Measurements from ENCODE around the gene RALGPS1. TPM values are rescaled to one million over a fixed set of nuclear protein-coding genes. Genes with fewer than 3 reads are reported as not detected.

Gene RALGPS1
- polyA plus RNA-seq, 1 of the 3 experiments (the other 2 are of a cell fraction), result 3.9 TPM

GRCh38 chr9:127224883-127225739 is 310.5 kb downstream of the RALGPS1 start:
- 3% methylated on average over 15 of the region's 106 CpGs for WGBS (ENCODE audit: low lambda C conversion rate)
- peak; percentile 72; the same call in 1 of the 2 replicates for TF ChIP-seq MXI1 (IDR thresholded peaks at IDR 0.05; ENCODE audit: low read depth, low read length)
- peak; percentile 77 for TF ChIP-seq PBX3 (IDR thresholded peaks at IDR 0.05)
- TF ChIP-seq NRF1 (IDR thresholded peaks at IDR 0.05; ENCODE audit: low read depth, low read length), result 0 out of 2 replicates have a peak, but pooled peaks have one; percentile 8
- TF ChIP-seq MAX (IDR thresholded peaks at IDR 0.05; ENCODE audit: low read depth), result peak; percentile 35; the same call in 1 of the 2 replicates
- no peak for TF ChIP-seq GABPA (IDR thresholded peaks at IDR 0.05; ENCODE audit: low read depth)
- POLR2A ChIA-PET, result interaction anchor here (0.5 to 1.9 kb wide), 3 partner anchors 20 to 180 kb away, joined by 3 to 7 read pairs (median 6); partner anchors contain the start of gene SLC2A8
- H3K36me3 ChIP-seq (replicated peaks in 1 of 2; ENCODE audit: control insufficient read depth in 1 of 2, insufficient read depth in 2 of 2, low read length in 1 of 2), result no peaks in the 10 kb centered on the region
- no peaks in the 10 kb centered on the region for H3K9me3 ChIP-seq
- H3K4me3 ChIP-seq (ENCODE audit: low read depth in 2 of 2, low read length in 1 of 2), result peak overlapping the region; percentile 72 to 73
- H3K4me1 ChIP-seq (ENCODE audit: control insufficient read depth in 1 of 2, insufficient read depth in 2 of 2, low read depth in 1 of 2, low read length in 1 of 2), result peaks cover 7 to 16% of the 10 kb centered on the region in 2 experiments; a peak in 3 of 4 replicates
- H3K27me3 ChIP-seq (ENCODE audit: insufficient read depth), result no peaks in the 10 kb centered on the region
- peak overlapping the region; percentile 59 to 89; a peak in 3 of 4 replicates for H3K27ac ChIP-seq (ENCODE audit: low read depth in 2 of 2, low read length in 1 of 2)
- peak overlapping the region; percentile 91 for H3K4me2 ChIP-seq
- peak; percentile 100 for DNase-seq
- H3K79me2 ChIP-seq (ENCODE audit: insufficient read depth), result 0 out of 2 replicates have a peak, but pooled peaks cover 4% of the 10 kb centered on the region
- peak overlapping the region; percentile 74 for H3K9ac ChIP-seq
- H2AFZ ChIP-seq (ENCODE audit: low read depth), result peak overlapping the region; percentile 98
- H3K9me2 ChIP-seq, result no peaks in the 10 kb centered on the region
- CTCF ChIA-PET, result interaction anchor here (0.7 to 2.2 kb wide), 17 partner anchors 10 to 284 kb away, joined by 3 to 17 read pairs (median 4); partner anchors contain the start of genes GARNL3 and SLC2A8
- no peaks in the 10 kb centered on the region for H4K20me1 ChIP-seq (ENCODE audit: insufficient read depth)
- peaks cover 10% of the 10 kb centered on the region for H3F3A ChIP-seq (replicated peaks; ENCODE audit: insufficient read depth)

GRCh38 chr9:127225801-127226625 is 311.4 kb downstream of the RALGPS1 start:
- Histone ChIP-seq H3K4me2 (peak overlapping the region; percentile 90), H3K36me3 (replicated peaks in 1 of 2; ENCODE audit: control insufficient read depth in 1 of 2, insufficient read depth in 2 of 2, low read length in 1 of 2) (no peaks in the 10 kb centered on the region), H3K4me3 (ENCODE audit: low read depth in 2 of 2, low read length in 1 of 2) (peak overlapping the region; percentile 72 to 73; a peak in 3 of 4 replicates), H3K9me3 (no peaks in the 10 kb centered on the region), H2AFZ (ENCODE audit: low read depth) (0 out of 2 replicates have a peak overlapping the region, but pooled peaks have one; percentile 53), H3K27ac (ENCODE audit: low read depth in 2 of 2, low read length in 1 of 2) (no peak overlapping the region), H4K20me1 (ENCODE audit: insufficient read depth) (no peaks in the 10 kb centered on the region), H3K9me2 (no peaks in the 10 kb centered on the region), H3K79me2 (ENCODE audit: insufficient read depth) (0 out of 2 replicates have a peak, but pooled peaks cover 4% of the 10 kb centered on the region), H3K27me3 (ENCODE audit: insufficient read depth) (no peaks in the 10 kb centered on the region), H3K4me1 (ENCODE audit: control insufficient read depth in 1 of 2, insufficient read depth in 2 of 2, low read depth in 1 of 2, low read length in 1 of 2) (peaks cover 7 to 16% of the 10 kb centered on the region in 2 experiments; a peak in 3 of 4 replicates), H3K9ac (no peak overlapping the region), H3F3A (replicated peaks; ENCODE audit: insufficient read depth) (peaks cover 10% of the 10 kb centered on the region)
- TF ChIP-seq FOSL2 (IDR thresholded peaks at IDR 0.05; ENCODE audit: borderline replicate concordance, low read depth) (peak; percentile 8; the same call in 1 of the 2 replicates), MXI1 (IDR thresholded peaks at IDR 0.05; ENCODE audit: low read depth, low read length) (no peak)
- ChIA-PET POLR2A (no interaction called here), CTCF (interaction anchor here (0.9 to 2.2 kb wide), 7 partner anchors 11 to 171 kb away, joined by 3 to 12 read pairs (median 3); partner anchors contain the start of genes GARNL3 and SLC2A8)
- no peak for DNase-seq
- WGBS (ENCODE audit: low lambda C conversion rate), result 74% methylated on average over 16 of the region's 42 CpGs
